Stimulated activated CD8-positive, alpha-beta memory T cell treated with anti-CD3 and anti-CD28 coated beads, Interleukin-7, amount 100 ng/mL, for 24 hours (primary cell): ENCODE measurements around the gene ADAMTSL1.
"Not testable (repeated sequence)": the region's sequence is repeated elsewhere in the genome, so short reads cannot be mapped to it uniquely, and the experiment has no call there.

Source experiments
- DNase-seq: peaks from one replicate; pipeline ENCODE4 v3.0.0-alpha.2; 2020; ENCODE audit warnings: low read depth

ADAMTSL1 gene

DNA sequence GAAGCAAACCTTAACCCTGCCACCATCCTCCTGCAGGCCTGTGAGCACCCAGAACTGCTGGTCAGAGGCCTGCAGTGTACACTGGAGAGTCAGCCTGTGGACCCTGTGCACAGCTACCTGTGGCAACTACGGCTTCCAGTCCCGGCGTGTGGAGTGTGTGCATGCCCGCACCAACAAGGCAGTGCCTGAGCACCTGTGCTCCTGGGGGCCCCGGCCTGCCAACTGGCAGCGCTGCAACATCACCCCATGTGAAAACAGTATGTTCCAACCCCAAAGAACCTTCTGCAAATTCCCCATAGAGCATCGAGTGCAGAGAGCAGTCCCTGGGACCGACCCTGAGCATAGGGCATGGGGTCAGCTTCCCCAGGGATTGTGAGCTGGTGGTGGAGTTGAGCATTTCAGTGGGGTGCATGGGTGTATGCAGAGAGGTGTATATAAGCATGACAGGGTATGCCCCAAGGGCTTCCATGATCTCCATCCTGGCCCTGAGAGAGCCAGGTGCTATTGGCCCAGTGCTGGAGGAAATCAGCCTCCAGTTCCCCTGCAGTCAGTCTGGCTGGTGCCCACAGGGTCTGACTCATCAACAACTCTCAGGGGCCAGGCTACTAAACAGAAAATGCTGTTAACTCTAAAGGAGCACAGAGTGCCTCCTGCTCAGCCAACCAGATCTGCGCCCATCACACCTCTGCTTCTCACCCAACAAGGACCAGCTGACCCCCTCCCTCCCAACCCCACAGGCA, 432.9 kb downstream of the ADAMTSL1 start:
- no peak for DNase-seq

DNA sequence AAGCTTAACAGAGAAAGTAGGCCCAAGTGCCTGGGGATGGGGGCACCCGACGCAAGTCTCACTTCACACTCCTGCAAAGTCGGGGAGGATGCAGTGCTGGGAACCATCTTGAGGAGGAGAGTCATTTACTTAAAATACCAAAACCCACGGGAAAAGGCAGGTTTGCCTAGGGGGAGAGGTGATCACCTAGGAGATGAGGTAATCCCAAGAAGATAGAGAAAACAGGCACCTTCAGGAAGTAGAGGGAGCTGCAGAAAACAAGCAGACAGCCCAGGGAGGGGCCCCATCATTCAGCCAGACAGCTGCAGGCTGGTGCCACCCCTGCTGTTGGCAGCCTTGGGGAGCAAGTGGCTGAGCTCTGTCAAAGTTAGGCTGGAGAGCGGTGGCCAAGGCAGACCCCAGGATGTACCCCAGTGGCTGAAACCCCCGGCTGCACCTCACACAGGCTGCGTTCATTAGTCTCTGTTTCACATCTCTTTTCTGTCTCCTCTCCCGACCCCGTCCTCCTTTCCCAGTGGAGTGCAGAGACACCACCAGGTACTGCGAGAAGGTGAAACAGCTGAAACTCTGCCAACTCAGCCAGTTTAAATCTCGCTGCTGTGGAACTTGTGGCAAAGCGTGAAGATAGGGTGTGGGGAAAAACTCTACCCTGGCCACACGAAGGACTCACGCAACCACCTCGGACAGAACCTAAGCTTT, 434.1 kb downstream of the ADAMTSL1 start:
- no peak for DNase-seq

DNA sequence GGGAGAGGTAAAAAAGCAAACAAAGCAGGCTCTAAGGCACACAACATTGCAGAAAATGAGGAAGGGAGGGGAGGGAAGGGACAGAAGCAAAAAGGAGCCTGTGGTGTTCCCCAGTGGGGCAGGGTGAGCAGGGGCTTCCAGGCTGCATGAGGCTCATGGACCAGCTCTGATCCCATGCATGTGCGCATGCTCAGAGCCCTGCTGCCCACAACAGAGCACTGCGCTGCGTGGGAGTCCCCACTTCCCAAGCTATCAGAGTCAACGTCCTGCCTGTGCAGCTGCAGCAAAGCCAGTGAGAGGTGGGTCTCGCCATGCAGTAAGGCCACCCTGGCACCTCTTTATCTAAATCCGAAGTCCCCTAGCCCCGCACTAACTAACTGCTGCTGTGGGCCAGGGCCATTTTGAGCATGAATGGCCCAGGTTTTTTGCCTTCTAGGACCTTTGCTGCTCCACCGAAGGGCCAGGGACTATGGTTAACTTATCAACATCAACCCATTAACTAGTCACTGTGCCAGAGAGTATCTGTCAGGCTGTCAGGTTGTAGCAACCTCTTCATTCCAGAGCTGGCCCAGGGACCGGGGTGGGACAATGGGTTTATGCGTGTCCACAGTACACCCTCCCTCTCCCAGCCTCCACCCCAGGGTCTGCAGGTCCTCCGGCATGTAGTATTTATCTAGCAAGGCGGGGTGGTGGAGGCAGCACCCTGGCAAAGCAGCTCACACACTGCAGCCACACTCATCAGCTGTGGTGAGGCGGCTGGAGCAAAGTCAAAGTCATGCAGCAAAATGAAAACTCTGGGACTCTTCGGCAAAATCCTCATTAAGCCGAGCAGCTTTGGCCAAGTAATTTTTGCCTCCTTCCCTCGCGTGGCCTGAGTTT, 435.4 kb downstream of the ADAMTSL1 start:
- DNase-seq = no peak

DNA sequence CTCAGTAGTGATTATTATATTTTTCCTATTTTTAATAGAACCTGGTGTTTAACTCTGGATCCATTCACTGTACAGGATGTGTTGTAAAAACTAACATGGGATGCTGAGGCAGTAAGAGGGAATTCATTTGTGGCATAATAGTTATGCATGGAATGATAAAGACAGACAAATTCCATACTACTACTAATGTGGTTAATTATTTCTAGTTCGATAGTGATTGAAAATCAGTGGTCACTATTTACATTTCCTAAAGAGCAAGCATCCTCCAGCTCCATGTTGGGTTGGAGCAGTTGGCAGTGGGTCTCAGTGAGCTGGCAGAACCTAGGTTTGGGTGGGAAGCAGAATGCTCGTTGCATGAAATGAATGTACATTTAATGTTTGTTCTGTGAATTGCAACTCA, 436.5 kb downstream of the ADAMTSL1 start:
- DNase-seq = no peak

DNA sequence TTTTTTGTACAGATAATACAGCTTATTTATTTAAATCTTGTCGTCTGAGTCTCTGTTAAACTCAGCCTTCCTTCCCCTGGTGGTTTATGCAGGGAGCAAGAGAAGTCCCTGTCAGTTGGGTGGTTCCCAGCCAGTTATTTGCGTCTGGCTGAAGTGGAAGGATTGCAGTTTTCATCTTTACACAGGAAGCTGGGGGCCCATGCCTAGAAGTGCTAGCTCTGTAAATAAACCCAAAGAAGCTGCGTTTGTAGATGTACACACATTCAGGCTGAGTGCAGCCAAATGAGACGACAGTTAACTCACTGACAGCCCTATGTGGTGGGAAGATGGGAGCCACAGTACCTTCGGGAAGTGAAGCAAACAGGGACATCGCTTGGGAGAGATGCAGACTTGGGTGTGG, 437.0 kb downstream of the ADAMTSL1 start:
- no peak for DNase-seq

- no peak for DNase-seq
These were observed 437.9 kb downstream of the ADAMTSL1 start for GRCh38 chr9:18911714-18912342.

DNA sequence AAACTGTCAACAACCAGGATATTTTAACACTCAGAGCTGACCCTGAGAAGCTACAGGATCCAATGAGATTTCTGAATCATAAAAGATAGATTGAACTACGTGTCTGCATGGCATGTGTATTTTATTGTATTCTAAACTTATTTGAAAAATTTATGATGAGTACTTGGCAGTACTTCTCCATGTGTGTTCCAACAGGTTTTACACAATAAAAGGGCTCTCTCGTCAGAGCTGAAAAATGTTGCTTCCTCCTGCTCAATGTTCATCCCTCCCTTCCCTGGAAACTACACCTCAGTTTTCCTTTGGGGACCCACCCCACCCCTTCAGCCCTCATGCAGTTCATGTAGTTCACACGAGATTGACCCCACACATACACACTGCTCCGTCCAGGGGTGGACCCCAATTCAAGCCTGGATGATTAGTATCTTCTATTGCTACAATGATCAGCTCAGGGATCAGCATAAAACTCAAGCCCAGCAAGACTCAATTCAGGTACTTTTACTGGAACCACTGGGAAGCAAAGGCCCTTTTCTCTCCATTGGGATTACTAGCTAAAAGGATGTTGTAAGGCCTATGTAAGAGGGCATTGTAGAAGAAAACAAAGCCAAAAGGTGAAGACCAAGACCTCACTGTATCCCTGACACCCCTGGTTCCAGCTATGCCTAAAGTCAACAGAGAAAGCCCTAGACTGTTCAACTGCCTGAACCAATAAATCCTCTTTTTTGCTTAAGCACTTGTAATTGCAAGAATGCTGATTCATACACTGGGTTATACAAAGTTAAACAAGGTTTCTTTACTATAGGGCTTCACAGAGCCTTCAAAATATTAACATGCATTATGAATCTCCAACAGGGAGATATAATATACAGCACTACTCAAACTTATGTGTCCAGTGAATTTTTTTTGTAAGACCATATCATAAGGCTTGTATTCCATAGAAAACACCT, 446.5 kb downstream of the ADAMTSL1 start:
- no peak for DNase-seq

DNA sequence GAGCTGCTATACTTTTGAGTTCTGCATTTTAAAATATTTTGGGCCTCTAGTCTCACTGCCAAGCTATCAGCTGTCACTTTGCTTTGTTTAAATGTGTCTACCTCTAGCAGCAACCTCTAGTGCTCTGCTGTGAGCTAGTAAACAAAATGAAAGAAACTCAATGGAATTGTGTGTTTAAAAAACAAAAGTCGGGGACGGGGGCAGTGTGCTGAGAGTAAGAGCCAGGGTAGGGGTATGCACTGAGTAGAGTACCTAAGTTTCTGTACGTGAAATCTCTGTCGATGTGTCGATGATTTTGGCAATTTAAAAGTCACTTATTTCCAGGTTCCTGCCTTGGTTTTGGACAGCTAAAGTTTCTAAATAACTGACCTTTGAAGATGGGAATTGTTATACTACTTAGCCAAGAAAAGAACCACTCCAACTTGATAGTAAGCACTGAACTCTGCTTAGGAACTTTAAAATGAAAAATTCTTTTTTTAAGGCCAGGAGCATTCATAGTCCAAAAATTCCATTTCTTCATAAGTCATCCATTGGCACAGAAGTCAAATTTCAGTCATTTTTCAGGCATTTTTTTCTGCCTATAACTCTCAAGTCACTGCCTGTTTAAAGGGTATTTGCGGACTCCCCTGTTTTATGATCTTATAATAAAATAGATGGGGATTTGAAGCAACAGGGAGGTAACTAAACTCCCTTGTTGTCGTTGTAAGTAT, 447.6 kb downstream of the ADAMTSL1 start:
- no peak for DNase-seq

- DNase-seq = no peak
These were observed 448.4 kb downstream of the ADAMTSL1 start for GRCh38 chr9:18922161-18922885.

GRCh38 chr9:18923167-18923566, 449.2 kb downstream of the ADAMTSL1 start:
- DNase-seq = no peak

- DNase-seq = no peak
These were observed 449.9 kb downstream of the ADAMTSL1 start for GRCh38 chr9:18923671-18924430.

GRCh38 chr9:18925880-18926279, 451.9 kb downstream of the ADAMTSL1 start:
- DNase-seq = no peak

- no peak for DNase-seq
These were observed 452.6 kb downstream of the ADAMTSL1 start for GRCh38 chr9:18926513-18926912.

GRCh38 chr9:18928711-18929110, 454.8 kb downstream of the ADAMTSL1 start:
- no peak for DNase-seq

DNA sequence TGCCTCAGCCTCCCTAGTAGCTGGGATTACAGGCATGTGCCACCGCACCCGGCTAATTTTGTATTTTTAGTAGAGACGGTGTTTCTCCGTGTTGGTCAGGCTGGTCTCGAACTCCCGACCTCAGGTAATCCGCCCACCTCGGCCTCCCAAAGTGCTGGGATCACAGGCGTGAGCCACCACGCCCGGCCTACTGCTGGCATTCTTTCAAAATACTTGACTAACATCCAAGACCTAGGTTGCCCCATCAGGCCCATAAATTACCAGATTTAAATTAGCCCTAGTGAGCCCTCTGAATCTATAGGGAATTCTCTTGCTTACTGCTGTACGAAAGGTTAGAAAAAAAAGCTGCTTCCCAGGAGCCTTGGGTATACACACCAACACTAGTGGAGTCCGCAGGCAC, 456.7 kb downstream of the ADAMTSL1 start:
- DNase-seq = not testable (repeated sequence)

GRCh38 chr9:18935541-18935940, 461.6 kb downstream of the ADAMTSL1 start:
- DNase-seq = no peak

- no peak for DNase-seq
These were observed 462.3 kb downstream of the ADAMTSL1 start for GRCh38 chr9:18936094-18936871.

DNA sequence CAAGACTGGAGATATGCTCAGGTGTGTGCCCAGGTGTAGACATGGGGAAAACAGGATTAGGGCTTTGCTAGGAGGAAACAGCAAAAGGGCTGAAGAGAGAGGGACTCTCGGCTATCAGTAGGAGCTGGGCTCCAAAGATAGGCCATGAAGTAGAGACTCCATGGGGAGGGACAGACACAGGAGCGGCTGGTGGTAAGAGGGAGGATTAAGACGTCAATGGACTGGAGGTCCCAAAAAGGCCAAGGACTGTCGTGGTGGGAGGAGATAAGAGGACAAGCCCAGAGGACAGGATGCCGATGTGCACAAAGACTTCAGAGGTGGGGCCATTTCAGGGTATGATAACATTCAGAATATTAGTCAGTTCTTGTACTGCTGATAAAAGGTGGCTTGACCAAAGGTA, 466.0 kb downstream of the ADAMTSL1 start:
- no peak for DNase-seq
